ENCODE data around the gene POM121C.
"Not testable (repeated sequence)": the region's sequence is repeated elsewhere in the genome, so short reads cannot be mapped to it uniquely, and the experiment has no call there.

The POM121C gene

GRCh38 chr7:75485979-75486643 lies at the start of gene POM121C:
TSS of gene POM121C (minus strand) at chr7:75486299. CDS start at chr7:75441496, 44,803 bp downstream.
- DNase-seq (peak; percentile 91), ATAC-seq (peak; percentile 100)

- no peak for DNase-seq
- ATAC-seq = peak; percentile 25
These were observed 48.7 kb upstream of the POM121C start for GRCh38 chr7:75534727-75535307.

GRCh38 chr7:75533926-75534325 lies 47.8 kb upstream of the POM121C start:
- ATAC-seq = no peak
- DNase-seq = no peak

GRCh38 chr7:75532639-75533038 lies 46.5 kb upstream of the POM121C start:
- ATAC-seq = no peak
- no peak for DNase-seq

GRCh38 chr7:75531359-75531821 lies 45.3 kb upstream of the POM121C start:
- DNase-seq = no peak
- no peak for ATAC-seq

- not testable (repeated sequence) for ATAC-seq
- peak; percentile 21 for DNase-seq
These were observed 41.2 kb upstream of the POM121C start for GRCh38 chr7:75527224-75527722.

- ATAC-seq, DNase-seq: not testable (repeated sequence)
These were observed 35.6 kb upstream of the POM121C start for GRCh38 chr7:75521727-75522126.

GRCh38 chr7:75518842-75519241 lies 32.7 kb upstream of the POM121C start:
- ATAC-seq, DNase-seq: not testable (repeated sequence)

- ATAC-seq, DNase-seq: not testable (repeated sequence)
These were observed 22.9 kb upstream of the POM121C start for GRCh38 chr7:75509033-75509432.

- not testable (repeated sequence) for ATAC-seq, DNase-seq
These were observed 5.9 kb upstream of the POM121C start, which contains the start of gene SPDYE5 for GRCh38 chr7:75492020-75492419. TSS of gene SPDYE5 (plus strand) at chr7:75492320. CDS start at chr7:75494048, 1,728 bp downstream.

- ATAC-seq = not testable (repeated sequence)
- peak; percentile 12 for DNase-seq
These were observed 632 bp downstream of the POM121C start for GRCh38 chr7:75485355-75485978.

GRCh38 chr7:75480313-75480712 lies 5.8 kb downstream of the POM121C start:
- not testable (repeated sequence) for DNase-seq, ATAC-seq

- not testable (repeated sequence) for DNase-seq, ATAC-seq
These were observed 8.6 kb downstream of the POM121C start for GRCh38 chr7:75477457-75477856.

GRCh38 chr7:75470166-75470565 lies 15.9 kb downstream of the POM121C start:
- not testable (repeated sequence) for ATAC-seq, DNase-seq

GRCh38 chr7:75460541-75460940 lies 25.6 kb downstream of the POM121C start:
- DNase-seq, ATAC-seq: not testable (repeated sequence)

GRCh38 chr7:75458034-75458433 lies 28.1 kb downstream of the POM121C start:
- ATAC-seq, DNase-seq: not testable (repeated sequence)

GRCh38 chr7:75456403-75456802 lies 29.7 kb downstream of the POM121C start:
- ATAC-seq, DNase-seq: not testable (repeated sequence)

- not testable (repeated sequence) for DNase-seq
- ATAC-seq = peak; percentile 83
These were observed 33.6 kb downstream of the POM121C start for GRCh38 chr7:75452494-75452955.

- DNase-seq, ATAC-seq: not testable (repeated sequence)
These were observed 36.2 kb downstream of the POM121C start for GRCh38 chr7:75449946-75450345.

- ATAC-seq = peak; percentile 99
- DNase-seq = peak; percentile 19
These were observed 43.5 kb downstream of the POM121C start for GRCh38 chr7:75442465-75443111.

GRCh38 chr7:75442101-75442464 lies 44.0 kb downstream of the POM121C start:
- DNase-seq = not testable (repeated sequence)
- peak; percentile 40 for ATAC-seq

GRCh38 chr7:75439000-75439399 lies 47.1 kb downstream of the POM121C start:
- DNase-seq = not testable (repeated sequence)

More at GRCh38 chr7:75439000-75439399, 47.1 kb downstream of the POM121C start:
- not testable (repeated sequence) for ATAC-seq

Measured in stimulated activated naive CD8-positive, alpha-beta T cell treated with anti-CD3 and anti-CD28 coated beads, Interleukin-15, Interleukin-2, amounts not matched to agents 100 U/mL and 50 U/mL, for 24 hours (primary cell).